ENCODE data around the gene HDAC7. TPM values are rescaled to one million over a fixed set of nuclear protein-coding genes. Genes with fewer than 3 reads are reported as not detected.

HDAC7 gene
- total RNA-seq, 1 experiment from 2014 or later = 37.1 TPM

DNA sequence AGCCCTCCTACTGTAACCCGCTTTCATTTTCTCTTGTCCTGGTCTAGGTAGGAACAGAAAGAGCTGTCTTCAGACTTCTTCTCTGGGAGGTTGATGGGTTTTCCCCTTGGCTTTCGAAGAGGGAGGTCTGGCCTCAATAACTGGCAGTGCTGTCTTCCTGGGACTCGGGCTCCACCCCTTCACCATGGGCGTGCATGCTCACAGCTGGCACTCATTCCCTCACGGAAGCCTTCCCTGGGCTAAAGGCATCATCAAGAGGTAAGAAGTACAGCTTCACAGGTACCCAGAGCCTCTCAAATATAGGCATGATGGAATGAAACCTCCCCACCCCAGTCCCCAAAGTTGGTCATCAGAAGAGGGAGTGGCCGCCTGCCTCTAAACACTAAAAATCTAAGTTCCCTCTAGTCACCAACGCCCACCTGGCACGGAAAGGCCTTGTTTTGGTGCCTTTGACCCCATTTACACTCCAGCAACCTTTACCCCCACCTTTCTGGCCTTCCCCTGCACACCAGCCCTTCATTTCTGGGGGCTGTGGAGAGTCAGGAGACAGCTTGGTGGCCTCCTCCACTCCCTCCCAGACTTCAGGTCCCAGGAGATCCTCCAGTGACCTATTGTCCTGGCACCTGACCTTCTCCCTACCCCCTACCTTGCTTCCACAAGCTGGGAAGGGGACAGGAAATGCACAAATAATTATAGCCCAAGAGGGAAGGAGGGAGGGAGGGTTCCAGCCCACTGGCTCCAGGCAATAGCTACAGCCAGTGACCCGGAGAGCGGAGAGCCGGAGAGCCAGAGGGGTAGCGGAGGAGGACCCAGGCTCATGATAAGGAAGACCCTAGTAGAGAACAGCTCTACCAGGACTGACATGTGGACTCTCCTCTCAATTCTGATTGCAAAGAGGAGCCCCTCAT is 63.8 kb downstream of the HDAC7 start:
- Histone ChIP-seq H3K27me3 (peaks cover 7% of the 10 kb centered on the region; the same call in 1 of the 2 replicates), H3K4me1 (peaks cover 27% of the 10 kb centered on the region), H3K9me3 (replicated peaks) (no peaks in the 10 kb centered on the region), H3K4me3 (no peak overlapping the region), H3K27ac (no peak overlapping the region), H3K36me3 (no peaks in the 10 kb centered on the region)
- no peak for DNase-seq

DNA sequence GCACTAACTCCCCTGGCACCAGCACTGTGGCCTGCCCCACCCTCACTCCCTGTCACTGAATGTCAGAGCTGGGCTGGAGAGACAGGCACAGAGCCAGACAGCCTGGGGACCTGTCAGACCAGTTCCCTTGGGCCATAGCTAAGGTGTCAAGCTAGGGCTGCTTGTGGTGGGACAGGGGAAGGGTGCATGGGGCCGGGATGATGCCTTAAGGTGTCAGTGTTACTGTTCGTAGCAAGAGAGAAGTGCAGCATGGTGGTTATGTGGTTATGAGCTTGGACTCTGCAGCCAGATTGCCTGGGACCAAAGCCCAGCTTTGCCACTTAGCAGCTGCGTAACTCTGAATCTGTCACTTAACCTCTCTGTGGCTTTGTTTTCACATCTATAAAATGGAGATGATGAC is 64.8 kb downstream of the HDAC7 start:
- Histone ChIP-seq H3K36me3 (no peaks in the 10 kb centered on the region), H3K9me3 (replicated peaks) (no peaks in the 10 kb centered on the region), H3K27ac (no peak overlapping the region), H3K4me3 (no peak overlapping the region), H3K4me1 (peaks cover 28% of the 10 kb centered on the region), H3K27me3 (0 out of 2 replicates have a peak, but pooled peaks cover 4% of the 10 kb centered on the region)
- DNase-seq = no peak

DNA sequence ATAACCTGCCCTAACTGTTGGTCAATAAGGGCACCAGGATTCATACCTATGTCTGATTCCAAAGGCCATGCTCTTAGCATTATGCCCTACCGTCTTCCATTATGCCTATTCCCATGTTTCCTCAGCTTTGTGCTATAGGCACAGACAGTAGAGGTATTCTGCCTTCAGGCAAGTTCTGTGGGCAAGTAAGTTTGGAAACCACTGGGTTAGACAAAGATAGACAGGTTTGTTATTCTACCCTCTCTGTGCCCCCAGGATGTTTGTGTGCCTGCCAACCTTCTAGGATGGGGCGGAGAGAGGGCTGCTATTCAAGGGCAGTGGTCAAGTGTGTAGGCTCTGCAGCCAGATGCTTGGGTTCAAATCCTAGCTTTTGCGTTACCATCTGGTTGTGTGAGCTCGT is 65.6 kb downstream of the HDAC7 start:
- Histone ChIP-seq H3K36me3 (no peaks in the 10 kb centered on the region), H3K9me3 (replicated peaks) (no peaks in the 10 kb centered on the region), H3K27me3 (0 out of 2 replicates have a peak, but pooled peaks cover 4% of the 10 kb centered on the region), H3K27ac (no peak overlapping the region), H3K4me1 (peaks cover 28% of the 10 kb centered on the region), H3K4me3 (no peak overlapping the region)
- DNase-seq = no peak

DNA sequence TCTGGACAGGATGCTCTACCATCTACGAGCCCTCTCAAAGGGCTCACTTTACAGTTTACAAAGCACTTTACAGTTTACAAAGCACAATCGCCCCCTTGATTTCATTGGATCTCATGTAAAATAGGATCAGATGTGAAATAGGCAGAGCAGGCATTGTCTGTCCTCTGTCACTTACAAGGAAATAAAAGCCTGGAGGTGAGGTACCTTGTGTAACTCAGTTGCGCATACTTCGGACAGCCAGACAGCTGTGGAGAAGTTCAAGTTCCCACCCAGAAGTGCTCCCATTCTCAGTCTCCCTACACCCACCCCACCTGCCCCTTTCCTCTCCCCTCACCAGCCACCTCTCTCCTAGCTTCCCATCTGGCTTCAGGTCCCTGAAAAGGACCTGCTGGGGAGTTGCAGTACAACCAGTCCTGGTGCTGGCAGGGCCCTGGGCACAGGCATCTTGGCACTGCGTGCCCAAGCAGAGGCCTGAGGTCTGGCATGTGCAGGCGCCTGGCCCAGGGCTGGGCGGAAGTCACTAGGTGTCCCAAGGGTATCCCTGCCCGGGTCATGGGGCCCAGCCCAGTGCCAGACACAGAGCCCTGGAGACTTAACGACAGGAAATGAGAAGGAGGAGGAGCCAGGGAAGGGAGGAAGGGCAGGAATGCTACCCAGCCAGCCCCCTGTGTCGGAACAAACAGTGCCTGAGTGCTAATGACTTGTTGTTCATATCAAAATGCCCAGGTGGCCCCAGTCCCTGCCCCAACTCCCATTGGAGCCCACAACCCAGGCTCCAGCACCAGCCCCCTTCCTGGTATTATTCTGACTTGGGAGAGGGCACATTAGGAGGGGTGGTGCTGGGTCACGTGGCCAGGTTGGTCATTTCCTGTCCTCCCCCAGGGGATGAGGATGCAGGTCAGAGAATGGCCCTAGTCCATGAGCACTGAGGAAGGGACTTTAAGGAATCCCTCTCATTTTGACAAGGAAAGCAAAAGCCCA is 66.4 kb downstream of the HDAC7 start:
- peak in 1 of 2 experiments; percentile 43 for DNase-seq
- H3K9me3 ChIP-seq (replicated peaks) = no peaks in the 10 kb centered on the region
- H3K4me3 ChIP-seq = no peak overlapping the region
- H3K27me3 ChIP-seq = 0 out of 2 replicates have a peak, but pooled peaks cover 4% of the 10 kb centered on the region
- H3K27ac ChIP-seq = no peak overlapping the region
- H3K4me1 ChIP-seq = peaks cover 26% of the 10 kb centered on the region
- no peaks in the 10 kb centered on the region for H3K36me3 ChIP-seq

DNA sequence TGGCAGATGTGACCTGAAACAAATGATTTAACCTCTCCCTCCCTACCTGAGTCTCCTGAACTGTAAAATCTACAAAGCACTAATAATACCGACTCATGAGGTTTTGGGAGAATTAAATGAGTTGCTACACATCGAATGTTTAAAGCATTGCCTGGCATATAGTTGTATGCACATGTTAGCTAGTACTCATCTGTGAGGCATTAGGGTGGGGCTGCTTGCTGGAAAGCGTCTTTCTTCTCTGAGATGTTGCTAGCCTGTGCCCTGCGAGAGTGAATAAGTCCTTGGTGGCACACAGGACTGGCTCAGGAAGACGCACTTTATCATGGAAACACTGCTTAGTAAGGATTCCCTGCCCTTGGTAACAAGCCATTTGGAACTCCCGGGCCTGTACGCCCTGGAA is 67.2 kb downstream of the HDAC7 start:
- Histone ChIP-seq H3K27ac (no peak overlapping the region), H3K27me3 (0 out of 2 replicates have a peak, but pooled peaks cover 4% of the 10 kb centered on the region), H3K4me3 (no peak overlapping the region), H3K36me3 (no peaks in the 10 kb centered on the region), H3K4me1 (peaks cover 26% of the 10 kb centered on the region), H3K9me3 (replicated peaks) (no peaks in the 10 kb centered on the region)
- DNase-seq = no peak

DNA sequence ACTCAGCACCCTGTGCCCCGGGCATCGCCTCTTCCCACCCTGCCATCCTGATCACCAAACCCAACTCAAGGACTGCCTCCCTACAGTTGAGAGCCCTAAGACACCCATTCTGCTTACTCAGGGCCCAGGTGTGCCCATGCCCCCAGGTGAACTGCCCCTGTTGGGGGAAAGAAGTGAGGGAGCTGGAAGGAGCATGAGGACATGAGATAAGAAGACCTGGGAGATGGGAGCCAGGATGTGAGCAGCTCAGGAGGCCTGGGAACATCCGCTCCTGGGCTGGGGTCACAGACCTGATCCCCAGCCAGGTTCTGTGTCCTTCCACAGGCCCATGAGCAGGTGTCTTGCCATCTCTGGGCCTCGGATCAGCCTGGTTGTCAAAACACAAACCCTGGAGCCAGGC is 67.6 kb downstream of the HDAC7 start:
- H3K27me3 ChIP-seq = peaks cover 4% of the 10 kb centered on the region; the same call in 1 of the 2 replicates
- H3K27ac ChIP-seq = no peak overlapping the region
- no peak for DNase-seq
- H3K9me3 ChIP-seq (replicated peaks) = no peaks in the 10 kb centered on the region
- peaks cover 26% of the 10 kb centered on the region for H3K4me1 ChIP-seq
- H3K36me3 ChIP-seq = no peaks in the 10 kb centered on the region
- no peak overlapping the region for H3K4me3 ChIP-seq

DNA sequence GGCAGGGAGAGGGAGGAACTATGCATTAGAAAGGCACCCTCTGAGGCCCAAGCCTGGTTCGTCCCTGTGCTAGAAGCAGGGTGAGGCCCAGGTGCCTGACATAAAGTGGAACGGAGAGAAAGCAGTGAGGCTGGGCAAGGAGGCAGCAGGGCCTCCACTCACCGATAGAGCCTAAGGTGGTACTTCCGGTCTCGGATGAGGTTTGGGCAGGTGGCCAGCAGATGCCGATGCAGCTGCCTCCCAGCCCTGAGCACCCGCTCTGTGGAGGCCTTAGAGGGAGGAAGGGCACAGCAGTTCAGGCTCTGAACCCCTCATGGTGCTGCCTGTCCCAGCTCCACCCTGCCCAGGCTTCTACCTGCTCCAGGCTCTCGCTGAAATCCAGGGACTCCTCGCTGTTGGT is 68.1 kb downstream of the HDAC7 start:
- Histone ChIP-seq H3K9me3 (replicated peaks) (no peaks in the 10 kb centered on the region), H3K4me1 (peaks cover 26% of the 10 kb centered on the region), H3K27ac (no peak overlapping the region), H3K27me3 (peaks cover 4% of the 10 kb centered on the region; the same call in 1 of the 2 replicates), H3K36me3 (no peaks in the 10 kb centered on the region), H3K4me3 (no peak overlapping the region)
- DNase-seq = peak; percentile 62 to 64

DNA sequence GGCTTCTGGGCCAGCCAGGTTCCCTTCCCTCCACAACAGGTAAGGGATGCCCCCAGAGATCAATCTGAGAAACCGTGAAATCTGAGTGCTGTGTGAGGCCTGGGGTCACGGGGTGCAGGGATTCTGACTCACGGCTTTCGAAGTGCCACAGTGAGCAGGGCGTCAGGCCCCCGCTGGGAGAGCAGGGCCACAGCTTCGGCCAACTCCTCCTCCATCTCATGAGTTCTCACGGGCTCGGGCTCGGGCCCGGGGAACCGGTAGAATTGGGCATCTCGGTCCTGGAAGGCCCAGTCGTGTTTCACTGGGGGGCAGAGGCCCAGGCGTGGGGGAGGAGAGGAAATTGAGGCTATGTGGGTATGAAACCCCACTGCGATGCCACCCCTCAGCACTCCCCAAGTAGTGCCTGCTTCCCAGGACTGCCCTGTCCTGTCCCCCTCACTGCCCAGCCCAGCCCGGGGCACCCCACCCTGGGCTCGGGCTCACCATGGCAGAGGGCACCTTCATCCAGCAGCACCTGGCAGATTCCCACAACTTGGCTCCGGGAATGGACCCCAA is 68.7 kb downstream of the HDAC7 start:
- Histone ChIP-seq H3K27me3 (peaks cover 7% of the 10 kb centered on the region; the same call in 1 of the 2 replicates), H3K9me3 (replicated peaks) (no peaks in the 10 kb centered on the region), H3K4me3 (no peak overlapping the region), H3K36me3 (no peaks in the 10 kb centered on the region), H3K4me1 (peaks cover 26% of the 10 kb centered on the region), H3K27ac (no peak overlapping the region)
- DNase-seq = no peak

DNA sequence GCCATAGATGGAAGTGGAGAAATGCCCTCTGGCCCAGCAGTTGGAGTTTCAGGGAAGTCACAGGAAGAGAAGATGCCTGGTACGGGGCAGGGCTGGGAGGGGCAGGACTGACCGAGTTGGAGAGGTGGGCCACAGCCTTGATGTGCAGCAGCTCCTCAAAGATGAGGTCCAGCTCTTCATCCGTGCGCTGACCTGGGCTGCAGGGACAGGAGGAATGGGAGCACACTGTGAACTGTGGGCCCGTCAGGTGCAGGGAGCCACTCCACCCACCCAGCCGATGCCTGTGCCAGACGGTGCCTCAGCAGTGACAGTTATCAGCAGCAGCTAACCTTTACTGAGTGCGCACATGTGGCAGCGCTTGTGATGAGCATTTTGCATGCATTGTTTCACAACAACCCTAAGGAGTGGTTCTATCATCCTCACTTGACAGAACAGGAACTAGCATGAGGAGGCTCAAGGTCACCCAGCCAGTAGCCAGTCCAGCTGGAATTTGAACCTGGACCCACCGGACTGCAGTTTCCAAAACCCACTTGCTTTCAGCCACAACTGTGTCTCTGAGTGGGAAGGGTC is 69.4 kb downstream of the HDAC7 start:
- no peak overlapping the region for H3K4me3 ChIP-seq
- no peak for DNase-seq
- no peaks in the 10 kb centered on the region for H3K36me3 ChIP-seq
- H3K27ac ChIP-seq = no peak overlapping the region
- no peaks in the 10 kb centered on the region for H3K9me3 ChIP-seq (replicated peaks)
- H3K4me1 ChIP-seq = peaks cover 26% of the 10 kb centered on the region
- H3K27me3 ChIP-seq = peaks cover 7% of the 10 kb centered on the region; the same call in 1 of the 2 replicates

DNA sequence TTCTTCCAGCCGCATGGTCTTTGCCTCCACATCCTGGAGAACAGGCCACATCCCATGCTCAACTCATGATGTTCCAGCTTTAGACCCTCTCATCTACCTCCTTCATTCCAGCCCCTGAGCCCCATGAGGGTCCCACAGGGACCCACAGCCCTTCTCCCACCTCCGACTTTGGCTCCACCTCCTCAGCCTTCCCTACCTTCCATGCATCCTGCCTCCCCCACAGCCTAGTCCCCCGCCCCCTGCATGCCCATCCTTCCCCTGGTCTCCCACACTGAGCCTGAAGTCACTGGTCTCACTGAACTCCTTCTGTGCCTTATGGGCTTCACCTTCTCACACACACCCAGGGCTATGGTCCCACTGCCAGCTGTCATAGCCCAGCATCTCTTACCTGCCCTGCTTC is 70.8 kb downstream of the HDAC7 start:
- DNase-seq = no peak
- Histone ChIP-seq H3K9me3 (replicated peaks) (no peaks in the 10 kb centered on the region), H3K27ac (no peak overlapping the region), H3K36me3 (no peaks in the 10 kb centered on the region), H3K27me3 (peaks cover 12% of the 10 kb centered on the region; the same call in 1 of the 2 replicates), H3K4me3 (no peak overlapping the region), H3K4me1 (peaks cover 20% of the 10 kb centered on the region)

DNA sequence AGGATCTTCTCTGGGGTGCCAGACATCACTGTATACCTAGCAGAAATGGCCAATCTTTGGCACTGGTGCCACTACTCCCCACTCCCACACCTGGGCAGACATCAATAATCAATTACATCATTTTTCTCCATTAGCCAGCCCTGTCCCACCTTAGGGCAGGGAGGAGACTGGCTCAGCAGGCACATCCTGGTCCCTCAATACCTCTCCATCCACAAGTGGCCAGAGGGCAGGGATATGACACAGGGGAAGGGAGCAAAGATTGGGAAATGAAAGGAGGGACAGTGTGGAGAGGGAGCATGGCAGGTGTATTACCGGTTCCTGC is 71.2 kb downstream of the HDAC7 start:
- H3K27me3 ChIP-seq = peaks cover 14% of the 10 kb centered on the region; the same call in 1 of the 2 replicates
- no peak overlapping the region for H3K27ac ChIP-seq
- no peaks in the 10 kb centered on the region for H3K9me3 ChIP-seq (replicated peaks)
- peaks cover 16% of the 10 kb centered on the region for H3K4me1 ChIP-seq
- no peak overlapping the region for H3K4me3 ChIP-seq
- DNase-seq = no peak
- no peaks in the 10 kb centered on the region for H3K36me3 ChIP-seq

DNA sequence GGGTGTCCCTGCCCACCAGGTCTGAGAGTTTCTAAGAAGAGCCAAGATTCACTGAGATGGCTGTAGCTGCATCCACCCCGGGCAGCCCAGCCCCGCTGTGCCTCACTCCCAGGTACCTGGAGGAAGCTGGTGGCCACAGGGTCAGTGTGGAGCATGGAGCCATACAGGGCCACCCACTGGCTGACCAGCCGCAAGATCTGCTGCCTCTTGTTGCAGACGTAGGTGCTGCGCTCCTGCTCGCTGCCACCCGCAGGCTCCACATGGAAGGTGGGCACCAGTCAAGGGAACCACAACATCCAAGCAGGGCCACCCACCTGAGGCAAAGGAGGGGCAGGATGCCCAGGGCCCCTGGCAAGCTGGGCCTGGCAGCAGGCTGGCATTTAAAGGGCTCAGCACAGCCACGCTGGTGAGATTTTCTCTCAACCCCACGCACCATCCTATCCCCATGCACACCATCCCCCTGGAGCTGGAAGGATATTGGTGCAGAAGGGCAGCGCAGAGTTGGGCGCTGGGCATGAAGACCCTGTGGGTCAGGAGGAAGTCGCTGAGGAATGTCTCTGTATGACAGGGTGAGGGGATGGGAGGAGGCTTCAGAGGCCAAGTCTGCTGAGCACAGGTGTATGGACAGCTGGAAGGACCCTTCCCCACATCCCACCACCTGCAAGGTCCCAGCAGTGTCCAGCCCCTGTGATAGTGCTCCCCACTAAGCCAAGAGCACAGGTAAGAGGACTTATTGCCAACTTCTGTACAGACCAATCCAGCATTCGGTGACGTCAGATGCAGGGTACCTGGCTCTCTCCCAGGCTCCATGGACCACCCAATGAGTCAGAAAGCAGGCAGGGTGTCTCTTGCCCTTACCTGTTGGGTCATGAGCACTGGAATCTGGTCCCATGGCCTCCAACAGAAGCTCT is 71.9 kb downstream of the HDAC7 start:
- Histone ChIP-seq H3K27me3 (peaks cover 14% of the 10 kb centered on the region; the same call in 1 of the 2 replicates), H3K9me3 (replicated peaks) (no peaks in the 10 kb centered on the region), H3K4me1 (peaks cover 12% of the 10 kb centered on the region), H3K27ac (no peak overlapping the region), H3K36me3 (no peaks in the 10 kb centered on the region), H3K4me3 (no peak overlapping the region)
- DNase-seq = no peak

DNA sequence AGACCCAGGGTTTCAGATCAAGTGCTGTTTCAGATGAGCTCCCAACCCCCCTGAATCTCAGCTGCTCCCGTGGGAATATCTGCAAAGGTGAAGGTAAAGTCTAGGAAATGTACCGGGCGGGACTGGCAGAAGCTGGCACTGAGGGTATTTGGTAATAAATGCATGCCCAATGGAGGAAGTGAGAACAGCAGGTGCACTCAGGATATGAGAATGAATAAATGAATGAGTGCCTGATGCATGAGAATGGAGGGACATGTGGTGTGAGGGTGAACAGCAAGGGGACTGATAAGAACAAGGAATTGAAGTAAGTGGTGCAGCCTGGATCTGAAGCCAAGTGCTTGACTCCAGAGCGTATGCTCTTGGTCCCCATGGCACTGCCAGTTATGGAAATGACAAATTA is 72.6 kb downstream of the HDAC7 start:
- no peak overlapping the region for H3K4me3 ChIP-seq
- H3K27me3 ChIP-seq = peaks cover 14% of the 10 kb centered on the region; the same call in 1 of the 2 replicates
- no peaks in the 10 kb centered on the region for H3K9me3 ChIP-seq (replicated peaks)
- peaks cover 12% of the 10 kb centered on the region for H3K4me1 ChIP-seq
- no peak overlapping the region for H3K27ac ChIP-seq
- no peak for DNase-seq
- no peaks in the 10 kb centered on the region for H3K36me3 ChIP-seq

Data from SJCRH30 (cell line).